CD4-positive, alpha-beta T cell (primary cell): ENCODE results near the gene ARHGAP25. TPM values are rescaled to one million over a fixed set of nuclear protein-coding genes. Genes with fewer than 3 reads are reported as not detected.

Experiments
- ATAC-seq: fragments of 200-7000 bp; cut with Tn5 transposase; one replicate; pipeline ENCODE4 v1.10.0; 2022; ENCODE audit warnings: mild to moderate bottlenecking; ENCODE audit not compliant: poor library complexity
- CTCF ChIA-PET: fragments of 350-600 bp; sonication (Branson Sonifier 250); formaldehyde crosslinking; loops from one replicate; lab custom pipeline; 2021; ENCODE audit warnings: antibody characterized with exemption, inconsistent platforms; lab: Charles Lee
- POLR2A ChIA-PET: fragments of 350-600 bp; sonication (Branson Sonifier 250); formaldehyde crosslinking; loops from one replicate; lab custom pipeline; 2021; ENCODE audit warnings: antibody characterized with exemption, inconsistent platforms; lab: Charles Lee
- DNase-seq, 14 experiments: peaks; one replicate each; pipeline ENCODE4 v3.0.0-alpha.2; 2013 to 2020; ENCODE audit warnings: mixed read lengths in 2 of 14
- H3K27ac ChIP-seq, 2 donors: one replicate each; pipeline versions ENCODE4 v1.5.1 to v1.7.0; 2013; ENCODE audit warnings: low read length in 2 of 2, low read depth in 1 of 2, mild to moderate bottlenecking in 1 of 2
- H3K27me3 ChIP-seq, 2 experiments: 1 replicate in 1 of 2; 2 replicates in 1 of 2; pipeline versions ENCODE4 v1.6.1 to v1.7.0; 2013; ENCODE audit warnings: low read length in 2 of 2, control low read depth in 1 of 2, mild to moderate bottlenecking in 1 of 2, moderate library complexity in 1 of 2; ENCODE audit not compliant: insufficient read depth in 2 of 2, control insufficient read depth in 1 of 2
- H3K36me3 ChIP-seq: one replicate; pipeline ENCODE4 v1.6.1; 2013; ENCODE audit warnings: low read length, control low read depth; ENCODE audit not compliant: insufficient read depth
- H3K4me1 ChIP-seq: one replicate; pipeline ENCODE4 v1.6.1; 2013; ENCODE audit warnings: low read length, control low read depth; ENCODE audit not compliant: insufficient read depth
- H3K4me3 ChIP-seq: one replicate; pipeline ENCODE4 v1.5.1; 2013; ENCODE audit warnings: mild to moderate bottlenecking, low read length, moderate library complexity
- H3K9me3 ChIP-seq, 2 experiments: 1 replicate in 1 of 2; 2 replicates in 1 of 2; pipeline versions ENCODE4 v1.6.1 to v1.7.0; 2013; ENCODE audit warnings: low read length in 2 of 2, mild to moderate bottlenecking in 2 of 2, control low read depth in 1 of 2, moderate library complexity in 1 of 2; ENCODE audit not compliant: control insufficient read depth in 1 of 2, insufficient read depth in 1 of 2
- H3K27ac Mint-ChIP-seq: one replicate; pipeline ENCODE4 v1.8.0; 2020; ENCODE audit warnings: mixed read lengths
- H3K27me3 Mint-ChIP-seq: one replicate; pipeline ENCODE4 v1.8.0; 2021; ENCODE audit warnings: mixed read lengths
- H3K36me3 Mint-ChIP-seq: one replicate; pipeline ENCODE4 v1.8.0; 2021; ENCODE audit warnings: low read depth, mixed read lengths
- H3K4me1 Mint-ChIP-seq: one replicate; pipeline ENCODE4 v1.8.0; 2021; ENCODE audit warnings: low read depth, mixed read lengths
- H3K4me3 Mint-ChIP-seq: one replicate; pipeline ENCODE4 v1.8.0; 2020; ENCODE audit warnings: mild to moderate bottlenecking, mixed read lengths
- H3K9me3 Mint-ChIP-seq: one replicate; pipeline ENCODE4 v1.8.0; 2020; ENCODE audit warnings: mixed read lengths
- CTCF ChIP-seq: fragments of 200-600 bp; IDR thresholded peaks from one replicate; pipeline ENCODE4 v1.8.0; 2022; ENCODE audit warnings: antibody characterized with exemption, mild to moderate bottlenecking
- intact Hi-C, 2 experiments: fragments of 100-400 bp; cut with DNase I in 1 of 2; cut with micrococcal nuclease in 1 of 2; formaldehyde crosslinking; loops; one replicate each; pipeline versions ENCODE4 v1.15.1 to v1.9.0; 2023 to 2025; cut with DNase I, micrococcal nuclease
- total RNA-seq, 174 experiments: library from RNA in 2 of 174; stranded (reverse) in 2 of 174; gene quantifications; one replicate each; pipeline ENCODE4 v1.2.3 and lab custom pipeline; 2021 to 2026

Gene ARHGAP25
- total RNA-seq, 2 experiments from 2014 or later: 39.3 to 41.8 TPM

GRCh38 chr2:68787356-68787755, 52.7 kb downstream of the ARHGAP25 start:
- Mint-ChIP-seq H3K4me3 (no peak overlapping the region), H3K27me3 (no peaks in the 10 kb centered on the region), H3K36me3 (peaks cover 24% of the 10 kb centered on the region), H3K27ac (no peak overlapping the region), H3K4me1 (peaks cover 31% of the 10 kb centered on the region), H3K9me3 (no peaks in the 10 kb centered on the region)
- ChIA-PET CTCF (interaction anchor here (1.1 to 3.2 kb wide), 6 partner anchors 11 to 78 kb away, joined by 3 to 18 read pairs (median 4); no protein-coding TSS in a partner anchor), POLR2A (interaction anchor here (0.7 to 3.2 kb wide), 8 partner anchors 17 to 121 kb away, joined by 3 to 15 read pairs (median 7); partner anchors contain the start of gene ARHGAP25)
- Histone ChIP-seq H3K9me3 (no peaks in the 10 kb centered on the region), H3K4me3 (no peak overlapping the region), H3K27ac (peak overlapping the region in 1 of 2 donors; percentile 40), H3K4me1 (peaks cover 59% of the 10 kb centered on the region), H3K27me3 (no peaks in the 10 kb centered on the region), H3K36me3 (peaks cover 96% of the 10 kb centered on the region)
- no peak for DNase-seq
- TF ChIP-seq CTCF: no peak
- intact Hi-C loops: no loop called here
- ATAC-seq: no peak

GRCh38 chr2:68789603-68790002, 55.0 kb downstream of the ARHGAP25 start:
- no peaks in the 10 kb centered on the region for H3K27me3 Mint-ChIP-seq
- H3K4me3 ChIP-seq: no peak overlapping the region
- H3K27ac Mint-ChIP-seq: peak overlapping the region; percentile 91
- H3K27me3 ChIP-seq: no peaks in the 10 kb centered on the region
- peaks cover 78% of the 10 kb centered on the region for H3K36me3 ChIP-seq
- peaks cover 49% of the 10 kb centered on the region for H3K4me1 Mint-ChIP-seq
- no peak overlapping the region for H3K4me3 Mint-ChIP-seq
- H3K9me3 ChIP-seq: no peaks in the 10 kb centered on the region
- TF ChIP-seq CTCF: no peak
- ATAC-seq (peak; percentile 26), DNase-seq (peak in 2 of 14 experiments; percentile 28 to 53)
- intact Hi-C loops: no loop called here
- CTCF ChIA-PET: interaction anchor here (3.2 kb wide), 1 partner anchor 38 kb away, joined by 18 read pairs; no protein-coding TSS in a partner anchor
- H3K4me1 ChIP-seq: peaks cover 45% of the 10 kb centered on the region
- H3K36me3 Mint-ChIP-seq: peaks cover 46% of the 10 kb centered on the region
- no peaks in the 10 kb centered on the region for H3K9me3 Mint-ChIP-seq
- POLR2A ChIA-PET: interaction anchor here (2.7 to 3.2 kb wide), 3 partner anchors 19 to 56 kb away, joined by 8 to 15 read pairs (median 10); partner anchors contain the start of gene ARHGAP25
- no peak overlapping the region for H3K27ac ChIP-seq

- peaks cover 56% of the 10 kb centered on the region for H3K36me3 Mint-ChIP-seq
- POLR2A ChIA-PET: interaction anchor here (0.7 to 3.3 kb wide), 6 partner anchors 11 to 324 kb away, joined by 3 to 20 read pairs (median 4); partner anchors contain the start of genes APLF and FBXO48
- H3K4me1 Mint-ChIP-seq: peaks cover 59% of the 10 kb centered on the region
- H3K27me3 Mint-ChIP-seq: no peaks in the 10 kb centered on the region
- ATAC-seq: no peak
- H3K27ac Mint-ChIP-seq: peak overlapping the region; percentile 91
- no peaks in the 10 kb centered on the region for H3K9me3 ChIP-seq
- no peak overlapping the region for H3K4me3 Mint-ChIP-seq
- no peak for DNase-seq
- CTCF ChIA-PET: interaction anchor here (1.3 kb wide), 1 partner anchor 81 kb away, joined by 4 read pairs; no protein-coding TSS in a partner anchor
- intact Hi-C loops: no loop called here
- no peak for TF ChIP-seq CTCF
- H3K36me3 ChIP-seq: peaks cover 68% of the 10 kb centered on the region
- no peaks in the 10 kb centered on the region for H3K27me3 ChIP-seq
- peaks cover 38% of the 10 kb centered on the region for H3K4me1 ChIP-seq
- H3K4me3 ChIP-seq: no peak overlapping the region
- no peaks in the 10 kb centered on the region for H3K9me3 Mint-ChIP-seq
- H3K27ac ChIP-seq: peak overlapping the region; percentile 4 to 37
These were observed 56.0 kb downstream of the ARHGAP25 start for GRCh38 chr2:68790600-68790999.
